ENCODE results near the gene KEL.

The KEL gene

GRCh38 chr7:142930126-142930730 is 31.9 kb downstream of the KEL start:
- no peak for DNase-seq (ENCODE audit: low spot score)

GRCh38 chr7:142927949-142928348 is 34.2 kb downstream of the KEL start:
- DNase-seq (ENCODE audit: low spot score): no peak

GRCh38 chr7:142927085-142927745 is 34.9 kb downstream of the KEL start:
- no peak for DNase-seq (ENCODE audit: low spot score)

- no peak for DNase-seq (ENCODE audit: low spot score)
Observed at GRCh38 chr7:142925413-142925812, 36.8 kb downstream of the KEL start.

- no peak for DNase-seq (ENCODE audit: low spot score)
Observed at GRCh38 chr7:142923391-142923790, 38.8 kb downstream of the KEL start.

GRCh38 chr7:142919656-142920055 is 42.5 kb downstream of the KEL start:
- no peak for DNase-seq (ENCODE audit: low spot score)

GRCh38 chr7:142918901-142919300 is 43.3 kb downstream of the KEL start:
- no peak for DNase-seq (ENCODE audit: low spot score)

GRCh38 chr7:142917447-142917846 is 44.7 kb downstream of the KEL start:
- no peak for DNase-seq (ENCODE audit: low spot score)

- DNase-seq (ENCODE audit: low spot score): no peak
Observed at GRCh38 chr7:142916508-142916907, 45.7 kb downstream of the KEL start.

GRCh38 chr7:142915315-142915714 is 46.8 kb downstream of the KEL start:
- DNase-seq (ENCODE audit: low spot score): no peak

GRCh38 chr7:142914121-142914520 is 48.0 kb downstream of the KEL start:
- DNase-seq (ENCODE audit: low spot score): no peak

GRCh38 chr7:142913566-142913965 is 48.6 kb downstream of the KEL start:
- no peak for DNase-seq (ENCODE audit: low spot score)

- DNase-seq (ENCODE audit: low spot score): no peak
Observed at GRCh38 chr7:142913051-142913450, 49.1 kb downstream of the KEL start.

GRCh38 chr7:142910481-142910880 is 51.7 kb downstream of the KEL start:
- no peak for DNase-seq (ENCODE audit: low spot score)

GRCh38 chr7:142910031-142910433 is 52.1 kb downstream of the KEL start:
- peak; percentile 87 for DNase-seq (ENCODE audit: low spot score)

GRCh38 chr7:142908921-142909890 is 53.0 kb downstream of the KEL start:
- DNase-seq (ENCODE audit: low spot score): peak; percentile 71

- no peak for DNase-seq (ENCODE audit: low spot score)
Observed at GRCh38 chr7:142908290-142908689, 53.9 kb downstream of the KEL start.

GRCh38 chr7:142906643-142907042 is 55.5 kb downstream of the KEL start:
- DNase-seq (ENCODE audit: low spot score): no peak

GRCh38 chr7:142905759-142906158 is 56.4 kb downstream of the KEL start:
- DNase-seq (ENCODE audit: low spot score): no peak

GRCh38 chr7:142904128-142904527 is 58.0 kb downstream of the KEL start:
- DNase-seq (ENCODE audit: low spot score): no peak

- no peak for DNase-seq (ENCODE audit: low spot score)
Observed at GRCh38 chr7:142901426-142902259, 60.5 kb downstream of the KEL start.

GRCh38 chr7:142899661-142900060 is 62.5 kb downstream of the KEL start:
- no peak for DNase-seq (ENCODE audit: low spot score)
